Renal cortex interstitium (tissue), 15 donors: ENCODE results near the gene WDR53. TPM values are rescaled to one million over a fixed set of nuclear protein-coding genes. Genes with fewer than 3 reads are reported as not detected.
A peak's percentile ranks its signal among the peaks of the same experiment; 100 is the strongest.
"Not testable (repeated sequence)": the region's sequence is repeated elsewhere in the genome, so short reads cannot be mapped to it uniquely, and the experiment has no call there.

Experiments
- DNase-seq, 11 donors: peaks; one replicate each; pipeline ENCODE4 v3.0.0-alpha.2; 2013; ENCODE audit warnings: low read depth in 9 of 11, low spot score in 4 of 11; ENCODE audit errors: extremely low read depth in 1 of 11
- long read RNA-seq, 16 experiments: transcript quantifications; one replicate each; lab custom pipeline, GENCODE V29; 2026
- polyA plus RNA-seq, 3 donors: library from polyadenylated mRNA; unstranded; fragments of 120-200 nt; gene quantifications; one replicate each; pipeline ENCODE4 v1.2.1, GENCODE V29; 2013; ENCODE audit not compliant: insufficient read length in 3 of 3

WDR53 gene
- polyA plus RNA-seq = 10 to 100 TPM; 15.2 to 19.4 (median 17.2) TPM
- long read RNA-seq, donor 1, partial matches to known transcripts = 13 of 13 reads
- long read RNA-seq, donor 1, other reads (novel, unspliced or antisense) = 0 of 13 reads
- long read RNA-seq, donor 2, partial matches to known transcripts = 12 of 12 reads
- long read RNA-seq, donor 2, other reads (novel, unspliced or antisense) = 0 of 12 reads
- long read RNA-seq, donor 3, partial matches to known transcripts = 0 of 1 reads
- long read RNA-seq, donor 3, other reads (novel, unspliced or antisense) = 0 of 1 reads
- long read RNA-seq, donor 4 = 0 reads
- long read RNA-seq, donor 5 = 0 reads
- long read RNA-seq, donor 6 = 0 reads
- long read RNA-seq, donor 7, partial matches to known transcripts = 41 of 41 reads
- long read RNA-seq, donor 7, other reads (novel, unspliced or antisense) = 0 of 41 reads
- long read RNA-seq, donor 8 = 0 reads
- long read RNA-seq, donor 9, partial matches to known transcripts = 6 of 11 reads
- long read RNA-seq, donor 9, other reads (novel, unspliced or antisense) = 5 of 11 reads
- long read RNA-seq, donor 10, partial matches to known transcripts = 7 of 14 reads
- long read RNA-seq, donor 10, other reads (novel, unspliced or antisense) = 5 of 14 reads
- long read RNA-seq, donor 11, partial matches to known transcripts = 8 of 10 reads
- long read RNA-seq, donor 11, other reads (novel, unspliced or antisense) = 0 of 10 reads
- long read RNA-seq, donor 12 = 0 reads
- long read RNA-seq, donor 13 = 0 reads
- long read RNA-seq, donor 14, partial matches to known transcripts = 19 of 26 reads
- long read RNA-seq, donor 14, other reads (novel, unspliced or antisense) = 7 of 26 reads
- long read RNA-seq, donor 15, partial matches to known transcripts = 0 of 1 reads
- long read RNA-seq, donor 15, other reads (novel, unspliced or antisense) = 0 of 1 reads
- long read RNA-seq, donor 16, partial matches to known transcripts = 55 of 56 reads
- long read RNA-seq, donor 16, other reads (novel, unspliced or antisense) = 0 of 56 reads

- DNase-seq = peak; percentile 79 to 95 (median 92)
Observed at GRCh38 chr3:196568246-196569002, at the start of gene WDR53, which contains the start of gene FBXO45. Gene WDR53 (minus strand): TSS chr3:196568554. CDS start chr3:196561475, 7,079 bp downstream. Gene FBXO45 (plus strand): TSS chr3:196568660. CDS start chr3:196568985, 325 bp downstream.

- DNase-seq = no peak
Observed at GRCh38 chr3:196617256-196617655, 48.9 kb upstream of the WDR53 start.

GRCh38 chr3:196615234-196615633, 46.9 kb upstream of the WDR53 start:
- not testable (repeated sequence) for DNase-seq

GRCh38 chr3:196611761-196612483, 43.6 kb upstream of the WDR53 start:
- DNase-seq = no peak

- no peak for DNase-seq
Observed at GRCh38 chr3:196609805-196610515, 41.6 kb upstream of the WDR53 start.

GRCh38 chr3:196609343-196609775, 41.0 kb upstream of the WDR53 start:
- peak in 9 of 11 donors; percentile 38 to 81 (median 59) for DNase-seq

- no peak for DNase-seq
Observed at GRCh38 chr3:196608693-196609092, 40.3 kb upstream of the WDR53 start.

GRCh38 chr3:196604548-196604947, 36.2 kb upstream of the WDR53 start:
- DNase-seq = no peak

- DNase-seq = no peak
Observed at GRCh38 chr3:196603683-196604082, 35.3 kb upstream of the WDR53 start.

GRCh38 chr3:196602673-196603072, 34.3 kb upstream of the WDR53 start:
- no peak for DNase-seq

- DNase-seq = no peak
Observed at GRCh38 chr3:196600359-196600758, 32.0 kb upstream of the WDR53 start.

GRCh38 chr3:196599734-196600128, 31.4 kb upstream of the WDR53 start:
- DNase-seq = no peak

GRCh38 chr3:196597971-196598733, 29.8 kb upstream of the WDR53 start:
- DNase-seq = not testable (repeated sequence)

GRCh38 chr3:196596355-196596754, 28.0 kb upstream of the WDR53 start:
- no peak for DNase-seq

- no peak for DNase-seq
Observed at GRCh38 chr3:196590279-196590678, 21.9 kb upstream of the WDR53 start.

- no peak for DNase-seq
Observed at GRCh38 chr3:196585044-196585757, 16.8 kb upstream of the WDR53 start.
